HG02571 (cell line): Measurements from ENCODE around the gene SPP1.
"Not testable (repeated sequence)": the region's sequence is repeated elsewhere in the genome, so short reads cannot be mapped to it uniquely, and the experiment has no call there.

ENCODE experiments used
- ATAC-seq: cut with Tn5 transposase; IDR thresholded peaks from one replicate; pipeline ENCODE4 v1.9.1; 2021; ENCODE audit warnings: mild to moderate bottlenecking, moderate library complexity; ENCODE audit not compliant: unreplicated experiment

Gene SPP1

GRCh38 chr4:87985097-87985886, 9.8 kb downstream of the SPP1 start:
- ATAC-seq: no peak

- ATAC-seq: no peak
These were observed 10.3 kb downstream of the SPP1 start for GRCh38 chr4:87985887-87986200.

- ATAC-seq: no peak
These were observed 11.0 kb downstream of the SPP1 start for GRCh38 chr4:87986508-87986907.

- no peak for ATAC-seq
These were observed 14.3 kb downstream of the SPP1 start for GRCh38 chr4:87989765-87990164.

DNA sequence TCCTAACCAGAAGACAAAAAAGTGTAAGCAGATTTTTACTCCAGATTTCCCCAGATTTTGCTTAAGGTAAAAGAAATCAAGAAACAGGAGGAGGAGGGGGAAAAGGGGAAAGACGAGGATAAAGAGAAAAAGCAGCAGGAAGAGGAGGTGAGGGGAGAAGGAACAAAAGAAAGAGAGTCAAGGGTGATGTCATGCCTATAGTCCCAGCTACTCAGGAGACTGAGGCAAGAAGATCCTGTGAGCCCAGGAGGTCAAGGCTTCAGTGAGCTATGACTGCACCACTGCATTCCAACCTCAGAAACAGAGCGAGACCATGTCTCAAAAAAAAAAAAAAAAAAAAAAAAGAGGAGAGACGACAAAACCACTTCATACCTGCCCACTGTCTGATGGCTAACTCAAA, 19.9 kb downstream of the SPP1 start:
- no peak for ATAC-seq

- not testable (repeated sequence) for ATAC-seq
These were observed 23.7 kb downstream of the SPP1 start for GRCh38 chr4:87999191-87999691.

DNA sequence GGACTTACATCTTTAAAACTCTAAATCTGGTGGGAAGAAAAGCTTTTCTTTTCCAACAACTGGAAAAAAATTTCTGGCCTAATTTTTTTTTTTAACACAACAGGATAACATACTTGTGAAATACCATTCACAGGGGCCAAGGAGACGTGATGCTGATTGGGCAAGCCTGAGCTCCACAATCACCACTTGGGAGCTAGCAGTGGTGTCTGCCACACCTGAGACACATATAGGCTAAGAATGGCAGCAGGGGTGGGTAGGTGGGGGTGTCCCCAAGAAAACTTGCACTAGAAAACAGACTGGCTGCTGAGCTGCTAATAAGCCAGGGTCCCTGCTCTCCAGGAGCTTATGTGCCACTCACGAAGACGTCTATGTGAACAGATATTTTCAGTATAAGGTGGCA, 26.4 kb downstream of the SPP1 start:
- ATAC-seq: no peak

DNA sequence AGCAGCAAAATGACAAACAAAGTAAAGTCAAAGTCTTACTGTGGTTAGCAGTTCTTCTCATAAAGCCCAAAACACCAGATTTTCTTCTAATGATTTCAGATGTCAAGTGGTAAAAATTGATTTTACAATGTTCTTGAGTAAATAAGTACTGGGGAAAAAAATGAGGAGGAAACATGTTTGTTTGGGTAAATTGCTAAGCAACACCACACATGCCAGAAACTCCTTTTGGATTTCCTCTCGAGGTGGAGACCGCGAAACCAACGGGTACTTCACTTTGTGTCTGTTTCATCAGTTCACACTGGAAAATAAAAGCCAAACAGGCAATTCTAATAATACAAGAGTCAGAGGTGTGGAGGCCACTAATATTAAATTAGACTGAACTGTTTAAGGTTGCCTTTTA, 27.3 kb downstream of the SPP1 start:
- ATAC-seq: no peak

DNA sequence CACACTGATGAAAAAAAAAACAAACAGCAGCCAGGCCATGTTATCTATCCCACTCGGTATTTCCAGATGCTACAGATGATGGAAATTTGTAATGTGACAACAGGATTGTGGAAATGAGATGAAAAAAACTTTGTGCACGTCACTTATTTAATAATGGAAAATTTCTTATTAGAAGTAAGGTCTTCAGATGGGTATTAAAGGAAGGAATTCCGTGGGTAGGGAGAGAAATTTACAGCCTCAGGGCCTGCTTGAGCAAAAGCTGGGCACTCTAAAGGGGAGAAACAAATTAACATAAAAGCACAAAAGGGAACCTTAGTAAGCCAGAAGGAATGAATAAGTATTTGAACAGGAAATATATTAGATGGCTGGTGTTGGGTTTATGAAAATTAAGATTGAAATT, 27.7 kb downstream of the SPP1 start:
- no peak for ATAC-seq

DNA sequence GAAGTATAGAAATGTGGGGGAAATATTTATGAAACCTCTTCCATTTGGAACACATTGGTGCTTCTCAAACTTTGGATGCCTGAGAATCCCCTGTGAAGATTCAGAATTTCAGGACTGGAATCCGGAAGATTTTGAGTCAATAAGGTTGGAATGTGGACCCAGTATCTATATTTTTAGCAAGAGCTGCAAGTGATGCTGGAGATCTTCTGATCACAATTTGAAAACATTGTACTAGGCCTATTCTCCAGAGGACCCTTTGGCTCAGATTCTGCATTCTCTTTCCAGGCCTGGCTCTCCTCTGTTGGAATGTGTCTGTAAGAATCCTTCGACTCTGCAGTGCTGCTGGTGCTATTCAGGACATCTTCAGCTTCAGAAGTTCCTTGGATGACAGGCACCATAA, 29.6 kb downstream of the SPP1 start:
- ATAC-seq: no peak

DNA sequence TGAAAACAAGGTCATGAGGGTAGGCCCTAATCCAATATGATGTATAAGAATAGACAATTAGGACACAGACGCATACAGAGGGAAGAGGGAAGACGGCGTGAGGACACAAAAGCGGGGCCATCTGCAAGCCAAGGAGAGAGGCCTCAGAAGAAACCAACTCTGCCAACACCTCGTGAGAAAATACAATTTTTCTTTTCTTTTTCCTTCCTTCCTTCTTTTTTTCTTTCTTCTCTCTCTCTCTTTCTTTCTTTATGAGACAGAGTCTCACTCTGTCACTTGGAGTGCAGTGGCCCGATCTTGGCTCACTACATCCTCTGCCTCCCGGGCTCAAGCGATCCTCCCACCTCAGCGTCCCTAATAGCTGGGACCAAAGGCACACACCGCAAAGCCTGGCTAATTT, 30.4 kb downstream of the SPP1 start:
- no peak for ATAC-seq

GRCh38 chr4:88006956-88007303, 31.4 kb downstream of the SPP1 start:
- no peak for ATAC-seq

DNA sequence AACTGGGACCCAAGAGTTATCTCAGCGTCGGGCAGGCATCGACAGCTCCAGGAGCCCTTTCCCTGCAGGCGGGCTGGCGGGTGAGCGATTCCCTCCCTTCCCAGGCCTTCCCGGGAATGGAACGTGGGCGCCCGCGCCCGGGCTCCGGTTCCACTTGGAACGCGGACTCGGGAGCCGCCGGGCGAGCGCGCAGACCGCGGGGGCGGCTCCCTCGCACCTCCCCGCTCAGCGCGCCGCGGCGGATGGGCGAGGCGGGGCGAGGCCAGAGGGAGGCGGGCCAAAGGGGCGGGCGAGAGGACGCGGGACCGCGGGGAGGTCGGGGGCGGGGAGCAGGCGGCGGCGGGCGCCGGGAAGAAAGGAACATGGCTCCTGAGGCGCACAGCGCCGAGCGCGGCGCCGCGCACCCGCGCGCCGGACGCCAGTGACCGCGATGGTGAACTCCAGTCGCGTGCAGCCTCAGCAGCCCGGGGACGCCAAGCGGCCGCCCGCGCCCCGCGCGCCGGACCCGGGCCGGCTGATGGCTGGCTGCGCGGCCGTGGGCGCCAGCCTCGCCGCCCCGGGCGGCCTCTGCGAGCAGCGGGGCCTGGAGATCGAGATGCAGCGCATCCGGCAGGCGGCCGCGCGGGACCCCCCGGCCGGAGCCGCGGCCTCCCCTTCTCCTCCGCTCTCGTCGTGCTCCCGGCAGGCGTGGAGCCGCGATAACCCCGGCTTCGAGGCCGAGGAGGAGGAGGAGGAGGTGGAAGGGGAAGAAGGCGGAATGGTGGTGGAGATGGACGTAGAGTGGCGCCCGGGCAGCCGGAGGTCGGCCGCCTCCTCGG, 32.0 kb downstream of the SPP1 start, which contains the start of gene PKD2:
PKD2 (plus strand) TSS at position 332 of the 818 bp plus-strand sequence; CDS start at position 431, 99 bp downstream.
- ATAC-seq: peak; percentile 85

DNA sequence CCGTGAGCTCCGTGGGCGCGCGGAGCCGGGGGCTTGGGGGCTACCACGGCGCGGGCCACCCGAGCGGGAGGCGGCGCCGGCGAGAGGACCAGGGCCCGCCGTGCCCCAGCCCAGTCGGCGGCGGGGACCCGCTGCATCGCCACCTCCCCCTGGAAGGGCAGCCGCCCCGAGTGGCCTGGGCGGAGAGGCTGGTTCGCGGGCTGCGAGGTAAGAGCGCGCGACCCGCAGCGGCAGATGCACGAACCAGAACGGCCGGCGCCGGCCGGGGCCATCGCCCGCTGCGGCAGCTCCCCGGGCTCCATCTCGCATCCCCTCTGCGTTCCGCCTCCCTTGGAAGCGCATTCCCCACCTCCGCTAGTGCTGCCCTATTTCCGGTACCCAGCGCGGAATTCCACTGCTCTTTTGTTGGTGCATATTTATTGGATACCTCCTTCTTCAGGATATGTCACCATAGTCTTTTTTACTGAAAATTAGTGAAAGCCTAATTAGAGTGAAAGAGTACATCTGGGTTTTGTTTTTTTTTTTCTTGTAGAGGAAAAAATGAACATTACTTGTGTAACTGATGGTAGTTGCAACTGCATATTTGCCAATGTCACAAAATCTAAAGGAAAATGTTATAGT, 32.7 kb downstream of the SPP1 start:
- peak; percentile 41 for ATAC-seq

GRCh38 chr4:88008743-88009171, 33.2 kb downstream of the SPP1 start:
- ATAC-seq: no peak

DNA sequence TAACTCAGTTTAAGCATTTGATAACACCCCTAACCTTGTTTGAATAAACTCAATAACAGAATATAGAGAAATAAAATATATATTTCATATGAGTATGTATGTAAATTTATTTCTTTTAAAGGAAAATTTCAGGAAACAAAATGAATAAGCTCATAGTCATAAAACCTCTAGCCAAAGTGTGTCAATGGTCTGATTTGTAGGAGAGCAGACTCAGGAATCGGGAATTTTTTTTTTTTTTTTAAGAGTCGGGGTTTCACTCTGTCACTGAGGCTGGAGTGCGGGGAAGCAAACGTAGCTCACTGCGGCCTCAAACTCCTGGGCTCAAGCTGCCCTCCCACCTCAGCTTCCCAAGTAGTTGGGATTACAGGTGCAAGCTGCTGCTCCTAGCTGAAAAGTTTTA, 34.4 kb downstream of the SPP1 start:
- ATAC-seq: no peak

- ATAC-seq: no peak
These were observed 35.5 kb downstream of the SPP1 start for GRCh38 chr4:88010966-88011365.

DNA sequence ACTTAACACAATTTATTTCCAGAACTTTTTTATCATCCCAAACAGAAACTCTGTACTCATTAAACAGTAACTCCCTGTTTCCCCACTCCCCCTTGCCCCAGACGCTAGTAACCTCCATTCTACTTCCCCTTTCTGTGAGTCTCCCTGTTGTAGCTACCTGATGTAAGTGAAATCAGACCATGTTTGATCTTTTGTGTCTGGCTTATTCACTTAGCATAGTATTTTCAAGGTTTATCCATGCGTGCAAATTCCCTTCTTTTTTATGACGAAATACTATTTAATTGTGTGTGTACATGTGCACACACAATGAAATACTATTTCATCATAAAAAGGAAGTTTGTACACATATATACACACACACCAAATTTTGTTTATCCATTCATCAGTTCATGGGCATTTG, 37.1 kb downstream of the SPP1 start:
- ATAC-seq: no peak

- ATAC-seq: no peak
These were observed 38.9 kb downstream of the SPP1 start for GRCh38 chr4:88014386-88014905.

DNA sequence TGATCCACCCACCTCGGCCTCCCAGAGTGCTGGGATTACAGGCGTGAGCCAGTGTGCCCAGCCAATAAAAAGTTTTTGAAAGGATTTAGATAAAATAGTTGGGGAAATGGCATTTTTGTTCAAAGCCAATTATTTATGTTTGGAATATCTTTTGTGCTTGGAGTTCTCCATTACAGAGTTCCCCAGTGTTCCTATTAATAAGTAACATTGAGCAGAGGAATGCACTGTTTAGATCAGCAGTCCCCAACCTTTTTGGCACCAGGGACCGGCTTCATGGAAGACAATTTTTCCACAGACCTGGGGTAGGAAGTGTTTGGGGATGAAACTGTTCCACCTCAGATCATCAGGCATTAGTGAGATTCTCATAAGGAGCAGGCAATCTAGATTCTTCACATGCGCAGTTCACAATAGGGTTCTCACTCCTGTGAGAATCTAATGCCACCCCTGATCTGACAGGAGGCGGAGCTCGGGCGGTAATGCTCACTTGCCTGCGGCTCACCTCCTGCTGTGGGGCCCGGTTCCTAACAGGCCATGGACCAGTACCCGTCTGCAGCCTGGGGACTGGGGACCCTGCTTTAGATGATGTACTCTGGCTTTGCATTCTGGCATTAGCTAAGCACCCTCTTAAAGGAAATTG, 40.3 kb downstream of the SPP1 start:
- no peak for ATAC-seq
